ENCODE data around the gene SERINC1.
"Not testable (repeated sequence)": the region's sequence is repeated elsewhere in the genome, so short reads cannot be mapped to it uniquely, and the experiment has no call there.

SERINC1 gene

GRCh38 chr6:122482750-122483080, 11.1 kb upstream of the SERINC1 start:
- no peak for FAIRE-seq
- TF ChIP-seq POU2F2 (IDR thresholded peaks at IDR 0.05; ENCODE audit: low read depth, low read length) = no peak
- no peak for TF ChIP-seq POLR2AphosphoS5 (IDR thresholded peaks at IDR 0.05; ENCODE audit: low read depth, low read length)
- no peak for TF ChIP-seq SPI1 (IDR thresholded peaks at IDR 0.05; ENCODE audit: low read depth, low read length)
- no peak for TF ChIP-seq PAX5 (IDR thresholded peaks at IDR 0.05; ENCODE audit: insufficient read depth, low read length, severe bottlenecking)
- TF ChIP-seq TAF1 (IDR thresholded peaks at IDR 0.05; ENCODE audit: low read depth, low read length) = no peak
- no peak for TF ChIP-seq POLR2A (IDR thresholded peaks at IDR 0.05; ENCODE audit: low read depth, low read length)

GRCh38 chr6:122476131-122476530, 4.5 kb upstream of the SERINC1 start:
- DNase-seq (ENCODE audit: insufficient read length, low spot score) (no peak), FAIRE-seq (no peak)
- TF ChIP-seq POU2F2 (IDR thresholded peaks at IDR 0.05; ENCODE audit: low read depth, low read length) = no peak
- TF ChIP-seq SPI1 (IDR thresholded peaks at IDR 0.05; ENCODE audit: low read depth, low read length) = no peak
- TF ChIP-seq PAX5 (IDR thresholded peaks at IDR 0.05; ENCODE audit: insufficient read depth, low read length, severe bottlenecking) = no peak
- TF ChIP-seq POLR2A (IDR thresholded peaks at IDR 0.05; ENCODE audit: low read depth, low read length) = no peak
- no peak for TF ChIP-seq TAF1 (IDR thresholded peaks at IDR 0.05; ENCODE audit: low read depth, low read length)
- no peak for TF ChIP-seq POLR2AphosphoS5 (IDR thresholded peaks at IDR 0.05; ENCODE audit: low read depth, low read length)

More at GRCh38 chr6:122482750-122483080, 11.1 kb upstream of the SERINC1 start:
- no peak for DNase-seq (ENCODE audit: insufficient read length, low spot score)

DNA sequence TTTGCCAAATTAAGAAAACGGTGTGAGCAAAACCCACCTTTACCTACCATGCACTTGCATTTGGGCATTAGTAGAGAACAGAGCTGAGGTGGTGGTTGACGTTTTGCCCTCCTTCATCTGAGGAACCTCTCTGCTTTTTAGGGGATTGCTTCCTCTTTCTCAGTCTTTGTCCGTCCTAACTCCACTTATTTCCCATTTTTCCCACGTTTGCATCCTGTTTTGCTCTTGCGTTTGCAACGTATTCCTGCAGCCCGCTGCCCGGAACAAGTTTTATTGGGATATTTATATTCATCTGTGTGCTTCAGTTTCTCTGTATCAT, 374 bp upstream of the SERINC1 start:
- TF ChIP-seq TAF1 (IDR thresholded peaks at IDR 0.05; ENCODE audit: low read depth, low read length) (no peak), POLR2A (IDR thresholded peaks at IDR 0.05; ENCODE audit: low read depth, low read length) (no peak), SPI1 (IDR thresholded peaks at IDR 0.05; ENCODE audit: low read depth, low read length) (no peak), POLR2AphosphoS5 (IDR thresholded peaks at IDR 0.05; ENCODE audit: low read depth, low read length) (no peak), POU2F2 (IDR thresholded peaks at IDR 0.05; ENCODE audit: low read depth, low read length) (no peak), PAX5 (IDR thresholded peaks at IDR 0.05; ENCODE audit: insufficient read depth, low read length, severe bottlenecking) (no peak)
- DNase-seq (ENCODE audit: insufficient read length, low spot score) (no peak), FAIRE-seq (no peak)

GRCh38 chr6:122461885-122462284, 9.7 kb downstream of the SERINC1 start:
- FAIRE-seq = no peak
- DNase-seq (ENCODE audit: insufficient read length, low spot score) = no peak
- TF ChIP-seq SPI1 (IDR thresholded peaks at IDR 0.05; ENCODE audit: low read depth, low read length) (no peak), POU2F2 (IDR thresholded peaks at IDR 0.05; ENCODE audit: low read depth, low read length) (no peak), POLR2A (IDR thresholded peaks at IDR 0.05; ENCODE audit: low read depth, low read length) (no peak), POLR2AphosphoS5 (IDR thresholded peaks at IDR 0.05; ENCODE audit: low read depth, low read length) (no peak), TAF1 (IDR thresholded peaks at IDR 0.05; ENCODE audit: low read depth, low read length) (no peak), PAX5 (IDR thresholded peaks at IDR 0.05; ENCODE audit: insufficient read depth, low read length, severe bottlenecking) (no peak)

DNA sequence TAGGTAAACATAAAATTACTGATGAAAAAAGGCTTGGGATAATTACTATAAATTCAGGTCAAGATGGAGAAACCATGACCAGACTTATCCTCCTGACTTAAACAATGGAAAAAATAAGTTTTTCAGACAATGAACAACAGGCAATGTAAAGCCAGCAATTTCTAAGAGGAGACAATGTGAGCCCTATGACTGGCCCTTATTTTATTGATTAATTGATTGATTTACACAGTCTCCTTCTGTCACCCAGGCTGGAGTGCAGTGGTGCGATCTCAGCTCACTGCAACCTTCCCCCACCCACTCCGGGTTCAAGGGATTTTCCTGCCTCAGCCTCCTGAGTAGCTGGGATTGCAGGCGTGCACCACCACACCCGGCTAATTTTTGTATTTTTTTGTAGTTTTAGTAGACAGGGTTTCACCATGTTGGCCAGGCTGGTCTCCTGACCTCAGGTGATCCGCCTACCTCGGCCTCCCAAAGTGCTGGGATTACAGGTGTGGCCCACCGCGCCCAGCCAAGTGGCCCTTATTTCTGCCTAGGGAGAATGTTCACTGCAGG, 11.7 kb downstream of the SERINC1 start:
- not testable (repeated sequence) for FAIRE-seq; DNase-seq (ENCODE audit: insufficient read length, low spot score)

GRCh38 chr6:122459240-122459639, 12.4 kb downstream of the SERINC1 start:
- no peak for TF ChIP-seq PAX5 (IDR thresholded peaks at IDR 0.05; ENCODE audit: insufficient read depth, low read length, severe bottlenecking)
- no peak for TF ChIP-seq POLR2AphosphoS5 (IDR thresholded peaks at IDR 0.05; ENCODE audit: low read depth, low read length)
- no peak for TF ChIP-seq POLR2A (IDR thresholded peaks at IDR 0.05; ENCODE audit: low read depth, low read length)
- TF ChIP-seq POU2F2 (IDR thresholded peaks at IDR 0.05; ENCODE audit: low read depth, low read length) = no peak
- no peak for TF ChIP-seq SPI1 (IDR thresholded peaks at IDR 0.05; ENCODE audit: low read depth, low read length)
- no peak for TF ChIP-seq TAF1 (IDR thresholded peaks at IDR 0.05; ENCODE audit: low read depth, low read length)
- DNase-seq (ENCODE audit: insufficient read length, low spot score) (no peak), FAIRE-seq (no peak)

GRCh38 chr6:122458087-122458486, 13.5 kb downstream of the SERINC1 start:
- no peak for FAIRE-seq
- no peak for DNase-seq (ENCODE audit: insufficient read length, low spot score)
- no peak for TF ChIP-seq SPI1 (IDR thresholded peaks at IDR 0.05; ENCODE audit: low read depth, low read length)
- no peak for TF ChIP-seq POU2F2 (IDR thresholded peaks at IDR 0.05; ENCODE audit: low read depth, low read length)
- TF ChIP-seq POLR2A (IDR thresholded peaks at IDR 0.05; ENCODE audit: low read depth, low read length) = no peak
- no peak for TF ChIP-seq TAF1 (IDR thresholded peaks at IDR 0.05; ENCODE audit: low read depth, low read length)
- TF ChIP-seq POLR2AphosphoS5 (IDR thresholded peaks at IDR 0.05; ENCODE audit: low read depth, low read length) = no peak

DNA sequence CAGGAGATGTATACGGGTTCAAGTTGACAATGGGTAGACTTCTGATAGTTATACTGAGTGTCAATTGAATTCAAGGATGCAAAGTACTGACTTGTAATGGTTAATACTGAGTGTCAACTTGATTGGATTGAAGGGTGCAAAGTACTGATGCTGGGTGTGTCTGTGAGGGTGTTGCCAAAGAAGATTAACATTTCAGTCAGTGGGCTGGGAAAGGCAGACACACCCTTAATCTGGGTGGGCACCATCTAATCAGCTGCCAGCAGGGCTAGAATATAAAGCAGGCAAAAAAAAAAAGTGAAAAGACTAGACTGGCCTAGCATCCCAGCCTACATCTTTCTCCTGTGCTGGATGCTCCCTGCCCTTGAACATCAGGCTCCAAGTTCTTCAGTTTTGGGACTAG, 16.5 kb downstream of the SERINC1 start:
- FAIRE-seq = peak; percentile 31
- not testable (repeated sequence) for DNase-seq (ENCODE audit: insufficient read length, low spot score)

- TF ChIP-seq POLR2A (IDR thresholded peaks at IDR 0.05; ENCODE audit: low read depth, low read length) (no peak), POLR2AphosphoS5 (IDR thresholded peaks at IDR 0.05; ENCODE audit: low read depth, low read length) (no peak), SPI1 (IDR thresholded peaks at IDR 0.05; ENCODE audit: low read depth, low read length) (no peak), PAX5 (IDR thresholded peaks at IDR 0.05; ENCODE audit: insufficient read depth, low read length, severe bottlenecking) (no peak), POU2F2 (IDR thresholded peaks at IDR 0.05; ENCODE audit: low read depth, low read length) (no peak), TAF1 (IDR thresholded peaks at IDR 0.05; ENCODE audit: low read depth, low read length) (no peak)
- DNase-seq (ENCODE audit: insufficient read length, low spot score) = no peak
- no peak for FAIRE-seq
These were observed 16.9 kb downstream of the SERINC1 start for GRCh38 chr6:122454673-122455072.

- TF ChIP-seq POLR2AphosphoS5 (IDR thresholded peaks at IDR 0.05; ENCODE audit: low read depth, low read length) (no peak), SPI1 (IDR thresholded peaks at IDR 0.05; ENCODE audit: low read depth, low read length) (no peak)
- no peak for DNase-seq (ENCODE audit: insufficient read length, low spot score)
- FAIRE-seq = no peak
These were observed 19.1 kb downstream of the SERINC1 start for GRCh38 chr6:122452509-122452908.

DNA sequence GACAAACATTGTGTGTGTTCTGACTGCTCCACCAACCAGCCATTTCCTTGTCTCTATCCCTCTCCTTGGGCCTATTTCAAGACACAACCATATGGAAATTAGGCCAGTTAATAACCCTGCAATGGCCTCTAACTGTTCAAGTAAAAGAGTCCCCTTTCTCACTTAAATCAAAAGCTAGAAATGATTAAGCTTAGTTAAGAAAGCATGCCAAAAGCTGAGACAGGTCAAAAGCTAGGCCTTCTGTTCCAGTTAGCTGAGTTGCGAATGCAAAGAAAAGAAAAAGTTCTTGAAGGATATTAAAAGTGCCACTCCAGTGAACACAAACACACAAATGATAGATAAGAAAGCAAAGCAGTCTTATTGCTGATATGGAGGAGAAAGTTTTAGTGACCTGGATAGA, 22.5 kb downstream of the SERINC1 start:
- FAIRE-seq (no peak), DNase-seq (ENCODE audit: insufficient read length, low spot score) (no peak)
- TF ChIP-seq POLR2AphosphoS5 (IDR thresholded peaks at IDR 0.05; ENCODE audit: low read depth, low read length) (no peak), SPI1 (IDR thresholded peaks at IDR 0.05; ENCODE audit: low read depth, low read length) (no peak), POU2F2 (IDR thresholded peaks at IDR 0.05; ENCODE audit: low read depth, low read length) (no peak), TAF1 (IDR thresholded peaks at IDR 0.05; ENCODE audit: low read depth, low read length) (no peak), POLR2A (IDR thresholded peaks at IDR 0.05; ENCODE audit: low read depth, low read length) (no peak), PAX5 (IDR thresholded peaks at IDR 0.05; ENCODE audit: insufficient read depth, low read length, severe bottlenecking) (no peak)

Data from GM12891 (cell line).